ENCODE results near the gene ACOT11. TPM values are rescaled to one million over a fixed set of nuclear protein-coding genes. Genes with fewer than 3 reads are reported as not detected.
A peak's percentile ranks its signal among the peaks of the same experiment; 100 is the strongest.
"Not testable (repeated sequence)": the region's sequence is repeated elsewhere in the genome, so short reads cannot be mapped to it uniquely, and the experiment has no call there.

Gene ACOT11
- total and polyA plus RNA-seq, 7 donors: 8.9 to 40.9 (median 22.1) TPM

DNA sequence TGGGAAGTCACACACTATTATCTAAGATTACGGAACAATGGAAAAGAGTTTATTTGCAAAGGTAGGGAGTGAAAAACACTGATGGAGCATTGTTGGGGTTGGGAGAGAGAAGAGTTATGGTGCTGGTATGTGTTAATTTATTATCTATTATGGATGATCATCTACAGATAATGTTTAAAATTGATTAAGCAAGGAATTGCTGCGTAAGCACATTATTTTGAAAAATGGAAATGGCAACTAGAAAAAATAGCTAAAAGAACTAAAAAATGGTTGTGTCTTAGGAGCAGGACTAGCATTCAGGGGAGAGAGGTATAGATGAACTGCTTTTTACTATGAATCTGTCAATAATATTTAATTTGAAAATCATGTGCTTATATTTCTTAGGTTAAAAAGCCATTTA lies 16.0 kb upstream of the ACOT11 start:
- Histone ChIP-seq H3K4me3 (no peak overlapping the region), H3K4me1 (no peaks in the 10 kb centered on the region), H3K9me3 (no peaks in the 10 kb centered on the region), H3K27ac (no peak overlapping the region), H3K27me3 (no peaks in the 10 kb centered on the region), H3K36me3 (no peaks in the 10 kb centered on the region)
- whole genome bisulfite sequencing, 2 donors: 93 to 97% methylated on average over 2 of the region's 2 CpGs
- intact Hi-C loops (cut with DNase I): no loop called here
- no peak for DNase-seq
- TF ChIP-seq, protein P1, sequence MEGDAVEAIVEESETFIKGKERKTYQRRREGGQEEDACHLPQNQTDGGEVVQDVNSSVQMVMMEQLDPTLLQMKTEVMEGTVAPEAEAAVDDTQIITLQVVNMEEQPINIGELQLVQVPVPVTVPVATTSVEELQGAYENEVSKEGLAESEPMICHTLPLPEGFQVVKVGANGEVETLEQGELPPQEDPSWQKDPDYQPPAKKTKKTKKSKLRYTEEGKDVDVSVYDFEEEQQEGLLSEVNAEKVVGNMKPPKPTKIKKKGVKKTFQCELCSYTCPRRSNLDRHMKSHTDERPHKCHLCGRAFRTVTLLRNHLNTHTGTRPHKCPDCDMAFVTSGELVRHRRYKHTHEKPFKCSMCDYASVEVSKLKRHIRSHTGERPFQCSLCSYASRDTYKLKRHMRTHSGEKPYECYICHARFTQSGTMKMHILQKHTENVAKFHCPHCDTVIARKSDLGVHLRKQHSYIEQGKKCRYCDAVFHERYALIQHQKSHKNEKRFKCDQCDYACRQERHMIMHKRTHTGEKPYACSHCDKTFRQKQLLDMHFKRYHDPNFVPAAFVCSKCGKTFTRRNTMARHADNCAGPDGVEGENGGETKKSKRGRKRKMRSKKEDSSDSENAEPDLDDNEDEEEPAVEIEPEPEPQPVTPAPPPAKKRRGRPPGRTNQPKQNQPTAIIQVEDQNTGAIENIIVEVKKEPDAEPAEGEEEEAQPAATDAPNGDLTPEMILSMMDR (IDR thresholded peaks at IDR 0.05): no peak
- TF ChIP-seq POLR2AphosphoS5 (IDR thresholded peaks at IDR 0.05) (no peak), EP300 (IDR thresholded peaks at IDR 0.05) (no peak), POLR2A (IDR thresholded peaks at IDR 0.05) (no peak)

DNA sequence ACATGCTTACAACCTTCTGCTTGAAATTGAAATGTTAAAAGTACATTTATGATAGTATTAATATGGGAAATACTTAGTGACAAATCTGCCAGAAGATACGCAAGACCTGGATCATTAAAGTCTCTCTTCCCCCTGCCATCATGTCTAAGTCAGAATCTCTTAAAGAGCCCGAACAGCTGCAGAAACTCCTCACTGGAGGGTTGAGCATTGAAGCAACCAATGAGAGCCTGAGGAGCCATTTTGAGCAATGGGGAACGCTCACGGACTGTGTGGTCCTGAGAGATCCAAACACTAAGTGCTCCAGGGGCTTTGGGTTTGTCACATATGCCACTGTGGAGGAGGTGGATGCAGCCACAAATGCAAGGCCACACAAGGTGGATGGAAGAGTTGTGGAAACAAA lies 11.4 kb upstream of the ACOT11 start:
- H3K27me3 ChIP-seq; H3K27ac ChIP-seq; H3K4me3 ChIP-seq; H3K36me3 ChIP-seq; intact Hi-C loops (cut with DNase I); DNase-seq; H3K9me3 ChIP-seq; H3K4me1 ChIP-seq: not testable (repeated sequence)
- WGBS, 2 donors: 89 to 94% methylated on average over 4 of the region's 4 CpGs

DNA sequence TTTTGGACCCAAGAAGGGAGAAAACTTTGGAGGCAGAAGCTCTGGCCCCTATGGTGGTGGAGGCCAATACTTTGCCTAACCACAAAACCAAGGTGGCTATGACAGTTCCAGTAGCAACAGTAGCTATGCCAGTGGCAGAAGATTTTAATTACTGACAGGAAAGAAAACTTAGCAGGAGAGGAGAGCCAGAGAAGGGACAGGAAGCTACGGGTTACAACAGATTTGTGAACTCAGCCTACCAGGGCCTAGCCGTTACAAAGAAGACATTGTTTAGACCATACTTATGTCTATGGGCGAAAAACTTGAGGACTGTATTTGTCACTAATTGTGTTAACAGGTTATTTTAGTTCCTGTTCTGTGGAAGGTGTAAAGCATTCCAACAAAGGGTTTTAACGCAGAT lies 10.4 kb upstream of the ACOT11 start:
- no peak for DNase-seq
- H3K36me3 ChIP-seq: no peaks in the 10 kb centered on the region
- TF ChIP-seq, protein P1 (IDR thresholded peaks at IDR 0.05): no peak
- TF ChIP-seq POLR2A (IDR thresholded peaks at IDR 0.05) (no peak), EP300 (IDR thresholded peaks at IDR 0.05) (no peak), POLR2AphosphoS5 (IDR thresholded peaks at IDR 0.05) (no peak)
- no peak overlapping the region for H3K27ac ChIP-seq
- WGBS, 2 donors: 64 to 87% methylated on average over 4 of the region's 4 CpGs
- peaks cover 0 to 14% (median 13%) of the 10 kb centered on the region in 4 donors for H3K4me1 ChIP-seq
- no peak overlapping the region for H3K4me3 ChIP-seq
- no peaks in the 10 kb centered on the region for H3K9me3 ChIP-seq
- no peaks in the 10 kb centered on the region for H3K27me3 ChIP-seq
- intact Hi-C loops (cut with DNase I): no loop called here

DNA sequence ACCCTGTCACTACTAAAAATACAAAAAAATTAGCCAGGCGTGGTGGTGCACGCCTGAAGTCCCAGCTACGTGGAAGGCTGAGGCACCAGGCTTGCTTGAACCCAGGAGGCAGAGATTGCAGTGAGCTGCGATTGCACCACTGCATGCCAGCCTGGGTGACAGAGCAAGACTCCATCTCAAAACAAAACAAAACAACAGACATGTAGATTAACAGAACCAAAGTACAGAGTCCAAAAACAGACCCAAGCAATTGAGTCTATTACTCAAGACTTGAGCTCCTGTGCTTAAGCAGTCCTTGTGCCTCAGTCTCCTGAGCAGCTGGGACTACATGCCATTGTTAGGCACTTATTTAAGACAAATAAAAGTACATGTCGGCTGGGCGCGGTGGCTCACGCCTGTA lies 9.5 kb upstream of the ACOT11 start:
- Histone ChIP-seq H3K9me3 (no peaks in the 10 kb centered on the region), H3K4me1 (peaks cover 0 to 23% (median 22%) of the 10 kb centered on the region in 4 donors), H3K36me3 (no peaks in the 10 kb centered on the region), H3K27ac (no peak overlapping the region), H3K4me3 (no peak overlapping the region), H3K27me3 (no peaks in the 10 kb centered on the region)
- 92 to 95% methylated on average over 8 of the region's 8 CpGs for WGBS, 2 donors
- intact Hi-C loops (cut with DNase I): no loop called here
- no peak for DNase-seq
- TF ChIP-seq POLR2A (IDR thresholded peaks at IDR 0.05) (no peak), EP300 (IDR thresholded peaks at IDR 0.05) (no peak), POLR2AphosphoS5 (IDR thresholded peaks at IDR 0.05) (no peak)
- TF ChIP-seq, protein P1 (IDR thresholded peaks at IDR 0.05): no peak

DNA sequence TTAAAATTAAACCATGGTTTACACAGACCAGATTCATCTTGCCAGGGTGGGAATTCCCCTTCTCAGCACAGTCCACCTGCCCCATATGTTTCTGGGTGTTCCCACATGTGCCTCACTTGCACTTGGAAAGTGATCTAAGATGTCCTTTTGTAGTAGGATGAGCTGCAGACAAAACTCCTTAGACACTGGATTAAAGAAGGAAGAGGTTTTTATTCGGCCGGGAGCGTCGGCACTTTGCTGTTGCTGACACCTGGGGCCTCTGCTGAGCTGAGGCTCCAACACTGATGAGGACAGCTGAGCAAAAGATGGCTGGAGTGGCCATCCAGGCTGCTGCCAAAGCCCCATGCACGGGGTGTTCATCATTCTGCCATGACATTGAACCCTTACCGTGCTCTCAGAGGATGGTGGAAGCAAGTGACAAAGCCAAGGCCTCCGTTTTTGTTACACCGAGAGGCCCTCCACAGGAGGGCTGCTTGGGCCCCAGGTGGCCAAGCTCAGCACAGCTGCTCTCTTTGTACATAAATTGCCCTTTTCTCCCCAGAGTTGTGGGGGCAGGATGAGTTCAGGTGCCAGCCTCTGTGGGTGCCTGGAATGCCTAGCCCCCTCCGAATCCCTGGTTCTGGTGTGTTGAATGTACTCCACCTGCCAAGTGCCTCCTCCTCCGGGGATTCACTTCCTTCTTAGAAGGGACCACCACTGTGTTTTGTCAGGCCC lies 7.3 kb upstream of the ACOT11 start:
- Histone ChIP-seq H3K36me3 (no peaks in the 10 kb centered on the region), H3K4me3 (no peak overlapping the region), H3K27ac (peak overlapping the region in 1 of 4 donors; percentile 85), H3K9me3 (no peaks in the 10 kb centered on the region), H3K4me1 (peaks cover 0 to 23% (median 22%) of the 10 kb centered on the region in 4 donors), H3K27me3 (no peaks in the 10 kb centered on the region)
- DNase-seq: no peak
- 92 to 95% methylated on average over 10 of the region's 10 CpGs for WGBS, 2 donors
- TF ChIP-seq POLR2AphosphoS5 (IDR thresholded peaks at IDR 0.05): no peak
- TF ChIP-seq POLR2A (IDR thresholded peaks at IDR 0.05): no peak
- TF ChIP-seq EP300 (IDR thresholded peaks at IDR 0.05): no peak
- TF ChIP-seq, protein P1 (IDR thresholded peaks at IDR 0.05): no peak
- intact Hi-C loops (cut with DNase I): loop anchor here (1.0 kb wide), 1 partner anchor 38 kb away; no protein-coding TSS in a partner anchor

Data from sigmoid colon (tissue), 7 donors.